Stimulated activated effector memory CD8-positive, alpha-beta T cell treated with anti-CD3 and anti-CD28 coated beads, Interleukin-12 subunit alpha, Interleukin-12 subunit beta, amount 100 ng/mL, for 72 hours (primary cell): Measurements from ENCODE around the gene EPN1.
A peak's percentile ranks its signal among the peaks of the same experiment; 100 is the strongest.

Source experiments
- ATAC-seq: fragments of 150-1000 bp; cut with Tn5 transposase; 2 replicates; pipeline ENCODE4 v1.10.0; 2021
- DNase-seq, 2 donors: peaks; one replicate each; pipeline ENCODE4 v3.0.0; 2021 to 2022; ENCODE audit warnings: low spot score in 2 of 2
- H3K27ac Mint-ChIP-seq: one replicate; pipeline ENCODE4 v1.8.0; 2022; ENCODE audit warnings: mild to moderate bottlenecking, mixed read lengths
- H3K36me3 Mint-ChIP-seq: one replicate; pipeline ENCODE4 v1.8.0; 2022; ENCODE audit warnings: mild to moderate bottlenecking, mixed read lengths
- H3K4me1 Mint-ChIP-seq: one replicate; pipeline ENCODE4 v1.8.0; 2022; ENCODE audit warnings: mixed read lengths
- H3K4me3 Mint-ChIP-seq: one replicate; pipeline ENCODE4 v1.8.0; 2022; ENCODE audit warnings: mild to moderate bottlenecking, mixed read lengths
- H3K9me3 Mint-ChIP-seq: one replicate; pipeline ENCODE4 v1.8.0; 2022; ENCODE audit warnings: mixed read lengths

EPN1 gene

DNA sequence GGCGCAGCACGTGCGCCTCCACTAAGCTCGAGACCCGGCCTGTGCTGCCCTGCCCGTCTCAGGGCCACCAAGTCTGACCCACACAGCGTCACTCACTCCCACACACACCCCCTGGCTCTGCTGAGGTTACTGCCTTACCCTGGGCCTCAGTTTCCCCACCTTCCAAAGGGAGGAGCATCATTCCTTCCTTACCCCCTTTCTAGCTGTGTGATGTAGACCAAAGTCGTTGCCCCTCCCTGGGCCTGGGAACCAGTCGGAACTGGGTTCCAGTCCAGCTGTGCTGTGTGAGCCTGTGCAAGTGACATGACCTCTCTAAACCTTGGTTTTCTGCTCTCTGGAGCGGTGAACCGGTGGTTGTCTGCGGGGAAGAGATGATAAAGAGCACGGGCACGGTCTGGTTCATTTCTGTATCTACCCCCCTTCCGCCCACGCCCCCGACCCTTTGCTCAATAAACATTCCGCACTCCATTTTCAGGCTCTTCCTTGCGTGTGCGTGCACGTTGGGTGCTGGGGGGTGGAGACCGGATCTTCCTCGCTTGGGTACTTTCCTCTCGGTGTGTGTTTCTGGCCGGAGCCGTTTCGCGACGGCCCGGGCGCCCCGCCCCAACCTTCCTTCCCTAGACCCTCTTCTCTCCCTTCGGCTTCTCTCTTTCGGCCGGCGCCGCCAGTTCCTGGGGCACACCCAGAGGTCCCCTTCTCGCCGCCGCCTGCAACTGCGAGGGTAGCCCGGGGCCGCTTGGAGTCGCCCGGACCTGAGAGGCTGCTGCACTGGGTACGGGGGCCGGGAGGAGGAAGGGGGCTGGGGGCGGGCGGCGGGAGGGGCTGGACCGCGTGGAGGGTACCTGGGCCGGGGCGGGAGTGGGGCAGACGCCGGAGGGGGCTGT lies 31.8 kb upstream of the EPN1 start, which contains the start of gene ZNF581:
ZNF581 (plus strand) TSS at position 647 of the 884 bp plus-strand sequence. CDS start 923 bp downstream, outside the sequence.
- H3K4me1 Mint-ChIP-seq, result peaks cover 59% of the 10 kb centered on the region
- peak within 1 kb of the TSS; percentile 92 for H3K4me3 Mint-ChIP-seq
- peaks cover 78% of the 10 kb centered on the region for H3K36me3 Mint-ChIP-seq
- DNase-seq (peak; percentile 73 to 92), ATAC-seq (peak; percentile 74)
- no peaks in the 10 kb centered on the region for H3K9me3 Mint-ChIP-seq
- H3K27ac Mint-ChIP-seq, result peak within 1 kb of the TSS; percentile 98

DNA sequence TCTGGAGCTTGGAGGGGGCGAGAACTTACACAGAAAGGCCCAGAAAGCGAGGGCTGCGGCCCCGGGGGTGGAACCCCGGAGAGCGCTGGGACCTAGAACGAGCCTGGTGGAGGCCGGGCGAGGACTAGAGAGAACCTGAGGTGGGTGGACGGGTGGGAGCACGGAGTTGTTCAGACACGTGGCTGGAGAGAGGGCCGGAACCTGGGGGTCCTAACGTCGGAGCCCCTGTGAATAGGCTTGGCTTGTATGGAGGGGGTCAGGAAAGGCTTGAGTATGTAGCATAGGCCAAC lies 31.2 kb upstream of the EPN1 start:
- Mint-ChIP-seq H3K4me1 (peaks cover 59% of the 10 kb centered on the region), H3K36me3 (peaks cover 78% of the 10 kb centered on the region), H3K4me3 (peak overlapping the region; percentile 92), H3K9me3 (no peaks in the 10 kb centered on the region), H3K27ac (peak overlapping the region; percentile 98)
- ATAC-seq (no peak), DNase-seq (no peak)

DNA sequence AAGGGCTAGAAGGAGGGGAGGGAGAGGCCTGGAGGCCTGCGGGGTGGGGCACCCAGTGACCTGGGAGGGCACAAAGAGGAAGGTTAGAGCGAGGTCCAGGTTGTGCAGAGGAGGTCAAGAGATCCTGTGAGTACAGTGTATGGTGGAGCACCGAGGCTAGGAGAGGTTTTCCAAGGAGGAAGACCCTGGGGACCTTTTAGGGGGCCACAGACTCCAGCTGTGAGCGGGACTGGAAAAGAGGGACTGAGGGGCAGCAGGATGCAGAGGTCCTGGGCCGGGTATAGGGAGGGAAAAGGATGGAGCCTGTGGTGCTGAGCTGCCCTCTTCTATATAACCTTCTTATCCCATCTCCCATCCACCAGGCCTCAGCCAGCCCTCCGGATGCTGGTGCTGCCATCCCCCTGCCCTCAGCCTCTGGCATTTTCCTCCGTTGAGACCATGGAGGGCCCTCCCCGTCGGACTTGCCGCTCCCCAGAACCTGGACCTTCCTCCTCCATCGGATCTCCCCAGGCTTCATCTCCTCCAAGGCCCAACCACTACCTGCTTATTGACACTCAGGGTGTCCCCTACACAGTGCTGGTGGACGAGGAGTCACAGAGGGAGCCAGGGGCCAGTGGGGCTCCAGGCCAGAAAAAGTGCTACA lies 30.7 kb upstream of the EPN1 start:
- Mint-ChIP-seq H3K4me1 (peaks cover 58% of the 10 kb centered on the region), H3K36me3 (peaks cover 75% of the 10 kb centered on the region), H3K27ac (peak overlapping the region; percentile 98), H3K4me3 (peak overlapping the region; percentile 92), H3K9me3 (no peaks in the 10 kb centered on the region)
- DNase-seq, result no peak
- ATAC-seq, result no peak

DNA sequence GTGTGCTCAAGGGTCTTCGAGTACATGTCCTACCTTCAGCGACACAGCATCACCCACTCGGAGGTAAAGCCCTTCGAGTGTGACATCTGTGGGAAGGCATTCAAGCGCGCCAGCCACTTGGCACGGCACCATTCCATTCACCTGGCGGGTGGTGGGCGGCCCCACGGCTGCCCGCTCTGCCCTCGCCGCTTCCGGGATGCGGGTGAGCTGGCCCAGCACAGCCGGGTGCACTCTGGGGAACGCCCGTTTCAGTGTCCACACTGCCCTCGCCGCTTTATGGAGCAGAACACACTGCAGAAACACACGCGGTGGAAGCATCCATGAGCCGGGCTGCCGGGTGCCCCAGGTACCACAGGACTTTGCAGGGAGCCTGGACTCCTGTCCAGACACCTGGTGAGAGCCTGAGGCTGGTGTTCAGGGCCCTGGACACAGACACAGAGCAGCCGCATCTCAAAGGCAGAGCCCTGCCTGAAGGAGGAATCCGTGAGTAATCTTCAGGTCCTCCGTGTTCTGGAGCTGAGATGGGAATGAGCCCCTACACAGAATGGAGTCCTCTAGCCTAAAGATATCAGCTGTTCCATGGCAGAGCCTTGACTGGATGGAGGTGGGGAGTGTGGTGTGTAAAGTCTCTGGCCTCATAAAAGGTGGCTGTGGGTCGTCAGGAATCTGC lies 30.0 kb upstream of the EPN1 start:
- Mint-ChIP-seq H3K4me3 (peak overlapping the region; percentile 92), H3K27ac (peak overlapping the region; percentile 98), H3K36me3 (peaks cover 75% of the 10 kb centered on the region), H3K4me1 (peaks cover 60% of the 10 kb centered on the region), H3K9me3 (no peaks in the 10 kb centered on the region)
- DNase-seq (no peak), ATAC-seq (no peak)

DNA sequence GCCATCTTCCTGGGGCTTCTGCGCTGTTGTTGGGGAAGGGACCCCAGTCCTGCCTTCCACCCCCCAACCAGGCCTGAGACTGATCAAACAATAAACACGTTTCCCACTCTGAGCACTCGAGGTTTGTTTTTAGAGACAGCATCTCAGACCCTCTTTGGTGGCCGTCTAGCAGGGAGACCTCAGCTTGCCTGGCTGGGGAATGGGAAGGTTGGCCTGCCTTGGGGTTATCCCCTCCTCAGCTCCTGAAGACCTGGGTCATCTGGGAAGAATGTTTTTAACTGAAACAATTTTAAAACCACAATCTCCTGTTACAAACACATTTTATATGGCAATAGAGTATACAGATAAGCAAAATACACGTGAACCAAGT lies 29.5 kb upstream of the EPN1 start:
- DNase-seq, result no peak
- ATAC-seq, result no peak
- Mint-ChIP-seq H3K9me3 (no peaks in the 10 kb centered on the region), H3K4me1 (peaks cover 60% of the 10 kb centered on the region), H3K27ac (peak overlapping the region; percentile 37), H3K36me3 (peaks cover 71% of the 10 kb centered on the region), H3K4me3 (peak overlapping the region; percentile 92)

DNA sequence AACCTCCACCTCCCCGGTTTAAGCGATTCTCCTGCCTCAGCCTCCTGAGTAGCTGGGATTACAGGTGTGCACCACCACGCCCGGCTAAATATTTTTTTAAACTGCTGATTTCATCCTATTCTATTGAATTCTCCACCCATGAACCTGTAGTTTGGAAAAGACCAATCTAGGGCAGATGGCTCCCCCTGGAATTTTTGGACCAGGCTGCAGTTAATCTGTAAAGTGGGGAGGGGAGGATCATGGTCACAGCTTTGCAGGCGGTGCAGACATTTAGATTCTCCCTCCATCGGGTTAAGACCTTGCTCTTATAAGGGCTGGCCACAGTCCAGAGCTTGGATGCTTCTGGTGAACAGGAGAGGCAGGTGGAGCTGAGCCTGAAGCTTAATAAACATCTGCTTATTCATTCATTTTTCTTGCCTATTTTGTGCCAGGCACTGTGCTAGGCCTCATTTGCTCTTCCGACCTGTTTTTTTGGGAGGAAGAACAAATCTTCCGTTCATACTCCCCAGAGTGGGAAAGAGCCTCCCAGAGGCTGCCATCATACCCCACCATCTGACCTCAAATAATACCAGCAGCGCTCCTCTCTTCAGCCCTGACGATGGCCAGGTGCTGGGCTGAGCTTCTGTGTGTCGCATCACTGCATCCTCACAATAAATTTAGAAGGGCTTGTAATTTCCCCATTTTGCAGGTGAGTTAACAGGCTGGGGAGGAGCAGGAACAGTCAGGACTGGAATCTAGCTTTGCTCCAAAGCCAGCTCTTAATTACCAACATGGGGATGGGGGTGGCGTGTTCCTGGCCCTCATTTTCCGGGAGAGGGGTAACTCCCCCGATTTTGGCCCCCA lies 27.9 kb upstream of the EPN1 start:
- H3K9me3 Mint-ChIP-seq, result no peaks in the 10 kb centered on the region
- H3K4me3 Mint-ChIP-seq, result peak overlapping the region; percentile 75
- H3K36me3 Mint-ChIP-seq, result peaks cover 64% of the 10 kb centered on the region
- H3K4me1 Mint-ChIP-seq, result peaks cover 54% of the 10 kb centered on the region
- no peak for DNase-seq
- no peak for ATAC-seq
- H3K27ac Mint-ChIP-seq, result no peak overlapping the region

DNA sequence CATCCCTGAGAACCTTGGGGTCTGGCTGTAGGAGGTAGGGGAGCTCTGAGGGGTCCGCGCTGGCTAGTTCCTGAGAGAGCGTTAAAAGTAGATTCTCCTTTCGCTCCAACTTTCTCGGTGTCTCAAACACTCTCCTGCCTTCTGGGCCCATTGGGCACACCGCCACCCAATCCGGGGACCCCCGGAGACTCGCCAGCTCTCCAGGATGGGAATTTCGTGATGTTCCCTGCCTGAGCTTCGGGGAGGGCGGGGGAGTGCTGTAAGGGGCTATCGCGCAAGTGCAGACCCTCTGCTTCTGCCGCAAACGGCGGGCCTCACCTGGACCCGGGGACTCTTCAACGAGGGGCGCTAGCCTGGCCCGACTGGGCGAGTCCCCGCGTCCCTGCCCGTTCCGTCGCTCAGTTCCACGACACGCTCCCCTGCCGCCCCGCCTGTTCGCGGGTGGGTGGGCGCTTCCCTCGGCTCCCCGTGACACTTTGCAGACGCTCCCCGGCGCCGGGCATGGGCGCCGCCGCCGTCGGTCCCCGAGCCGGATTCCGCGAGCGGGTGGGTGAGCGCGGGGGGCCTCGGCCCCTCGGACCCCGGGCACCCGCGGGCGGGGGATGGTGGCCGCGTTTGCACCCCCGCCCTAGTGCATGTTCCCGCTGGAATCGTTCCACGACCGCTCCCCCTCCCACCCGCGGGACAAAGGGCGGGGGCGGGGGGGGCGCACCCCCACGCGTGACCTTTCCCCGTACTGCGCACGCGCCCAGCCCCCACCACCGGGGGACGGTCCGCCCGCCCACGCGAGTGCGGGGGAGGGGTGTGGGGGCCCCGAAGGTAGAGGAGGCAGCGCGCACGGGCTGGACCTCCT lies 27.1 kb upstream of the EPN1 start, which contains the start of gene CCDC106:
CCDC106 (plus strand) TSS at position 481 of the 853 bp plus-strand sequence. CDS start 835 bp downstream, outside the sequence.
- peaks cover 58% of the 10 kb centered on the region for H3K36me3 Mint-ChIP-seq
- H3K4me3 Mint-ChIP-seq, result peak within 1 kb of the TSS; percentile 75
- ATAC-seq, result peak; percentile 22
- DNase-seq, result peak in 1 of 2 donors; percentile 67
- H3K9me3 Mint-ChIP-seq, result no peaks in the 10 kb centered on the region
- H3K4me1 Mint-ChIP-seq, result peaks cover 48% of the 10 kb centered on the region
- H3K27ac Mint-ChIP-seq, result peak within 1 kb of the TSS; percentile 88

DNA sequence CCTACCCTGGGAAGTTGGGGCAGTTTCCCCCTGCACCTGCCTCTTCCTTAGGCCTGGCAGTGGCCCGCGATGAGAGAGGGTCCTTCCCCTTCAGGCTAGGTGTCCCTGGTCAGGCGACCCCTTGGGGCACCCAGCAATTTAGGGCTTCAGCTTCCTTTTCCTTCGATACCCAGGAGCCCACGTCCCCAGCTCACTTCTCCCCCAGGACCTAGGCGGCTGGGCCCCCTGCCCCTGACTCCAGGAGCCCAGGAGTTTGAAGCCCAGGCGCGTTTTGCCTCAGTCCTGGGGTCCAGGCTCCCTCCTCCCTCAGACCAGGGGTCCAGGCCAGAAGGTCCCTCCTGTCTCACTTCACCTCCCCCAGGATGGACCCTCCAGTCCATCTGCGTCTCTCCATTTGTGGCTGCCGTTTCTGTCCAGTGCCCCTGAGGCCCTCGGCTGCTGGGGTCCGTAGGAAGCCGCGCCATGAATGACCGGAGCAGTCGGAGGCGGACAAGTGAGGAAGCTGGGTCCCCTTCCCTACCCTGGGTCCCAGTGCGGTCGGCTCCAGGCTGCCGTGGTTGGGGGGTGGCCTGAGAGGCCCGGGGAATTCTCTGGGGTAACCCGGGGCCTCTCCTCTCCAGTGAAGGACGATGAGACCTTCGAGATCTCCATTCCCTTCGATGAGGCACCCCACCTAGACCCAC lies 26.3 kb upstream of the EPN1 start:
- no peak for ATAC-seq

DNA sequence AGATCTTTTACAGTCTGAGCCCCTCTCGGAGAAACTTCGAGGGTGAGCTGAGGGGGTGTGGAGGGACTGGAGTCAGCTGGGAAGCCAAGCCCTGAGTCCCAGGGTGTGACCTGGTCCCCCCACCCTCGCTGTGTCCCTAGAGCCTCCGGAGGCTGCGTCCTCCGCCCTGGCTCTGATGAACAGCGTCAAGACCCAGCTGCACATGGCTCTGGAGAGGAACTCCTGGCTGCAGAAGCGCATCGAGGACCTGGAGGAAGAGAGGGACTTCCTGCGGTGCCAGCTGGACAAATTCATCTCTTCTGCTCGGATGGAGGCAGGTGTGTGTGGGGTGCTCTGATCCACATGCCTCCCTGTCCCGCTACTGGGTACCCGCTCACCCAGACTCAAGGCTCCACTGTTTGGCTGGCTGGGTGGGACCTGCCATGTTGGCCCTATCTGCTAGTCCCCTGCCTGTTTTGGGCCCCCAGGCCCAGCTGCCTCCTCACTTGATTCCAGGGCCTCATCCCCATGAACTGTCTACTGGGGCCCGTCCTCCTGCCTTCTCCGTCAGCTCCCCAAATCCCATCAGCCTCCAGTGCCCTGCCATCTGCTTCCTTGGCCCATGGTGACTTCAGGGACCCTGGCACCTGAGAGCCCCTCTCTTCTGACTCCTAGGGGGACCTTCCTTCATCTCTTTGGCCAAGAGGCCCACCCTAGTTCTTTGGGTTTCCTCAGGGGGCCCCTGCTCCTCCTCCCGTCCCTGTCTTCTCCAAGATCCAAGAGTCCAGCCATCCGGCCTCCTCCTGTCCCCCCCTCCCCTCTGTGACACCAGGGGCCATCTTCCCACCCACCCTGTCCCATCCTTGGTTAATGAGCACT lies 25.5 kb upstream of the EPN1 start:
- H3K27ac Mint-ChIP-seq, result peak overlapping the region; percentile 88
- H3K9me3 Mint-ChIP-seq, result no peaks in the 10 kb centered on the region
- peaks cover 57% of the 10 kb centered on the region for H3K36me3 Mint-ChIP-seq
- H3K4me1 Mint-ChIP-seq, result peaks cover 40% of the 10 kb centered on the region
- DNase-seq, result no peak
- peak overlapping the region; percentile 75 for H3K4me3 Mint-ChIP-seq
- ATAC-seq, result no peak

More for the DNA sequence above, 26.3 kb upstream of the EPN1 start:
- peaks cover 57% of the 10 kb centered on the region for H3K36me3 Mint-ChIP-seq
- H3K27ac Mint-ChIP-seq, result peak overlapping the region; percentile 88
- no peak for DNase-seq
- no peaks in the 10 kb centered on the region for H3K9me3 Mint-ChIP-seq
- H3K4me1 Mint-ChIP-seq, result peaks cover 41% of the 10 kb centered on the region
- H3K4me3 Mint-ChIP-seq, result peak overlapping the region; percentile 75

DNA sequence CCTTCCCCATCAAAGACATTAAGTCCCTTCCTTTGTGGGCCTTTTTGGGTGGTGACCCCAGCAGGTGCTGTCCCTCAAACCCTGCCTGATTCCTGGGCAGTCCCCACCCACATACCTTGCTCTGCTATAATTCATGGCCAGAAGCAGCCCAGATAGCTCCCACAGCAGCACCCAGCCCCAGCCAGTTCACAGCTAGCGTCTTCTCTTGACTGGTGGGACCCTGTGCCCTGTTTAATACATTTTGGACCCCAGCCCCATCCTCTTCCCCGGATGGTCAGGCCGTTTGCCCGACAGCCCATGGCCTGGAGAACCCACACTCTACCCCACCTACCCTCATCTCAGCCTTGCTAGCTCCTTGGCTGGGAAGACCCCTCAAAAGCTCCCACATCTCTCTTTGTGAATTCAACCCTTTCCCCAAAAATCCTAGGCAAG lies 24.9 kb upstream of the EPN1 start:
- ATAC-seq (no peak), DNase-seq (no peak)
- Mint-ChIP-seq H3K4me3 (peak overlapping the region; percentile 75), H3K36me3 (peaks cover 57% of the 10 kb centered on the region), H3K27ac (peak overlapping the region; percentile 88), H3K9me3 (no peaks in the 10 kb centered on the region), H3K4me1 (peaks cover 40% of the 10 kb centered on the region)

DNA sequence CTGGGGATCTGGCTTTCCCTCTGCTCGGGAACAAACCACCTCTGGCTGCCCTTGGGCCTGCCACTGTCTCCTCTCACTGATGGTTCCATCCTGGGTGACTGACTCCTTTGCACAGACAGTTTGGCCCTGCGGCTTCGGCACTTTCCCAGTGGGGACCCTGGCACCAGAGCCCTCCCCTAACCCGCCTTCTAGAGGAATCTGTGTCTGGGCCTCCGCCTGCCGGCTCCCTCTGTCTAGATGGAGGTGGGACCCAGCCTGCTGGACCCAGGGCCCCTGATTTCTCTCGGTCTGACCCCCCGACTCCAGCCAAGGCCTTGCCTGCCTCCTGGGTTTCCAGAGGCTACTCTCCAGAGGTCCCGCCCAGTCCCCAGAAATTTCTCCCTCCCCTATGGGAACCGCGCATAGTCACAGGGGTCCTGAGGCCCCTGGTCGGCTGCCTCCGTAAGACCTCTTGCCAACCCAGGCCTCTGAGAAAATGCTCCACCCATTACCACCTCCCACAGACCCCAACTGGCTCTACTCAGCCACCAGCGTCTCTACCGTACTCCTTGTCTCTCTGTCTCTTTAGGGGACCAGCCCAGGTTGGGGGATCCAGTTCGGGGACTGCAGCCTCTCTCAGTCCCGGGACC lies 24.3 kb upstream of the EPN1 start:
- Mint-ChIP-seq H3K9me3 (no peaks in the 10 kb centered on the region), H3K4me1 (peaks cover 42% of the 10 kb centered on the region), H3K27ac (peak overlapping the region; percentile 88), H3K4me3 (peak overlapping the region; percentile 75), H3K36me3 (peaks cover 57% of the 10 kb centered on the region)
- DNase-seq (no peak), ATAC-seq (no peak)

DNA sequence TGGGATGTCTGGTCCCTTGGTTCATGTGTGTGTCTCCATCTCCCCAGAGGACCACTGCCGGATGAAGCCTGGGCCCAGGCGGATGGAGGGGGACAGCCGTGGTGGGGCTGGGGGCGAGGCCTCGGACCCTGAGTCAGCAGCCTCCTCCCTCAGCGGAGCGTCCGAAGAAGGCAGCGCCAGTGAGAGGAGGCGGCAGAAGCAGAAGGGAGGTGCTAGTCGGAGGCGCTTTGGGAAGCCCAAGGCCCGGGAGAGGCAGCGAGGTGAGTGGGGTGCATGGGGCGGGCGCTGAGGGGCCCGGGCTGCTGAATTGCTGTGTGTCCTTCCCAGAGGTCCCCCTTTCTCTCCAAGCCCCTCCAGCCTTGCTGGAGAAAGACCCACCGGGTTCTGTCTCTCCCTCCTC lies 23.8 kb upstream of the EPN1 start:
- ATAC-seq (no peak), DNase-seq (no peak)
- Mint-ChIP-seq H3K36me3 (peaks cover 57% of the 10 kb centered on the region), H3K4me1 (peaks cover 47% of the 10 kb centered on the region), H3K27ac (no peak overlapping the region), H3K4me3 (peak overlapping the region; percentile 75), H3K9me3 (no peaks in the 10 kb centered on the region)
